Stimulated activated CD4-positive, alpha-beta T cell treated with anti-CD3 and anti-CD28 coated beads, Interleukin-15, amount 100 ng/mL, for 1 hour (primary cell): Measurements from ENCODE around the gene MEF2B.
"Not testable (repeated sequence)": the region's sequence is repeated elsewhere in the genome, so short reads cannot be mapped to it uniquely, and the experiment has no call there.

Source experiments
- DNase-seq, 2 donors: peaks; one replicate each; pipeline ENCODE4 v3.0.0-alpha.2; 2020; ENCODE audit warnings: low read depth in 1 of 2, low spot score in 1 of 2

Gene MEF2B

DNA sequence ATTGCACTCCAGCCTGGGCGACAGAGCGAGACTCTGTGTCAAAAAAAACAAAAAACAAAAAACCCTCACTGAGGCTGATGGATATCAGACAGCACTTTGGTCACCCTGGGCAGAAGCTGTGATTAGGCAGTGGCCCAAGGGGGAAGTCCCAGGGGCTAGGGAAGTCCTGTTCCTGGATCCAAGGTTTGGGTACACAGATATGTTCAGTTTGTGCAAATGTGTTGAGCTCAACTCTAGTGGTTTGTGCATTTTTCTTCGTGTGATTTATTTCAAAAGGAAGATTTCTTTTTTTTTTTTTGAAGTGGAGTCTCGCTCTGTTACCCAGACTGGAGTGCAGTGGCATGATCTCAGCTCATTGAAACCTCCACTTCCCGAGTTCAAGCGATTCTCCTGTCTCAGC lies 12.3 kb downstream of the MEF2B start:
- DNase-seq, result no peak

DNA sequence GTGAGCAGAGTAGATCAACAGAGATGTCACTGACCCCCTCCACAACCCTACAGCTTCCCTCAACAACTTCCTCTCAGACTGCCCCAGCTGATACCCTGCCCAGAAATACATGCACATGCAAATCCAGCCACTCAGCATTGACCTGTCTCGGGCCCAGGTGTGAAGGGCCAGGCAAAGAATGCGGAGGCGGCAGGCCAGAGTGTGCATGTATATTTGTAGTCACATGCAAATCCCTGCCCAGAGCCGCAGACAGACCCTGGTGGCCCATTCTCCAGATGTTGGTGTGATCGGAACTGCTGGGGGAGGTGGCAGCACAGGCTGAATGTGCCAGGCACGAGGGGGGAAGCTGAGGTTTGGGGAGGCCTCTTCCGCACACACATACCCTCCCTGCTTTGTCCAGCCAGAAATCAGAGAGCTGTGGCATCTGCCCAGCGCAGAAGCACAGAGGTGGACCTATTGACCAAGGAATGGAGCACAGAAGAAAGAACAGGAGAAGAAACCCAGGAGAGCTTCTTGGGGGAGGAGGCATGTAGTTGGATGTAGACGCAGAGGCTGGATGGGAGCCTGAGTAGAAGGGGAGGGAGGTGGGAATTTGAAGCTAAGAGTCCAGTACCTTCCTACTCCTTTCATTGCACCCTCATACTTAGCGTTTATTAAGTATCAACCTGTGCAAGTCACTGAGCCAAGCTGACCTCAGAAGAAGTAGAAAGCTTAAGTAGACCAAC lies 14.4 kb downstream of the MEF2B start:
- no peak for DNase-seq

DNA sequence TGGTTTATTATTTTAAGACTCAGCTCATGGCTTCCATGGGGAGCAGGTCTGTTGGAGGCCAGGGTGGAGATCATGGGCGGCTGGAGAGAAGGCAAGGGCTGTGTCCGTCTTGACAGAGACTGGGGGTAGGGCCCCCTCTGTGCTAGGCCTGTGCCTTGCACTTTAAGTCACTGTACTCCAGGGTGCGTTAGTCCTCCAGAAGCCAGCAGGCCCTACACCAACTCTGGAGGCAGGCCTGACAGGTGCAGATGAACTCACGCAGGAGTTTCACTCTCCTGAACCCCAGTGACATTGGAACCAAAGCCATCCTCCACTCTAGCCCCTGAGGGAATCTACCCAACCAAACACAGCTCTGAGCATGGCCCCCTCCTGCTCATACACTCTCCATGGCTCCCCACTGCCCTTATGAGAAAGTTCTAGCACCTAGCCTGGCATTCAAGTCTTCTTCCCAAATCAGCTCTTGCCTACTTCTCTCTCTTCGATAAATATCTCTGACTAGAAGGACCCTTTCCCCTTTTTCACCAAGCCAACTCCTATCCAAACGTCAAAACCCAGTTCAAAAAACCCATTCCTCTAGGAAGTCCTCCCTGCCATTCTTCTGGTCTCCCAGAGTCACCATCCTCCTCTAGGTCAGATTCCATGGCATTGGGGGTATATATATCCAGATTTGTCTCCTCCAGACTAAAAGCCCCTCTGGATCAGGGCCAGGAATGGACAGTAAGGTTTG lies 15.1 kb downstream of the MEF2B start:
- DNase-seq, result no peak

DNA sequence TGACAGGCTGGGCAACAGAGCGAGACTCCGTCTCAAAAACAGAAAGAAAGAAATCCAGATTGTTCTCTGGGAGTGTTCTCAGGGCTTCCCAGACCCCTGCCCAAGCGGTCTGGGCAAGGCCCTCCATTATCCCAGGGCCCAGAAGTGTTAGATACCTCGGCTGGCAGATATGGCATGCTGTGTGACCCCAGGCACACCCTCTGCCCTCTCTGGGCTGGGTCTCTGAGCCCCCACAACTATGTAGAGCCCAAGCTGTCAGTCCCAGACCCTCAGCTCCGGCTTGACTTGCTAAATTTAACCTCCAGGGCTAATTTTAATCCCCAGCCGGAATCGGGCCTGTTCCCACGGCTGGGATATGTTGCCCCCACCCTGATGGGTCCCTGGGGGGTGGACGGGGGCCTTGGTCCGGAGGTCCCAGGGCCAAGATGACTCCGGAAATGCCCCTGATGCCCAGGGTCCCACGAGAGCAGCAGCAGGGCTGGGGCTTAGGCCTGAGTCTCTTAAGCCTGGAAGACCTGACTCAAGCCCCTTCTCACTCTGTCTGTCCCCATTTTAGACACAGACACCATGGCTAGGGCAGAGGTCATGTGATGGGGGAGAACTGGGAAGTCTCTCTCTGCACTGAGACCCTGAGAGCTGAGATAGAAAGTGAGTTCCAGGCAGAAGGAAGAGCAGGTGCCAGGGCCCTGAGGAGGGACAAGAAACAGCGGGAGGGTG lies 17.2 kb downstream of the MEF2B start:
- DNase-seq, result no peak

DNA sequence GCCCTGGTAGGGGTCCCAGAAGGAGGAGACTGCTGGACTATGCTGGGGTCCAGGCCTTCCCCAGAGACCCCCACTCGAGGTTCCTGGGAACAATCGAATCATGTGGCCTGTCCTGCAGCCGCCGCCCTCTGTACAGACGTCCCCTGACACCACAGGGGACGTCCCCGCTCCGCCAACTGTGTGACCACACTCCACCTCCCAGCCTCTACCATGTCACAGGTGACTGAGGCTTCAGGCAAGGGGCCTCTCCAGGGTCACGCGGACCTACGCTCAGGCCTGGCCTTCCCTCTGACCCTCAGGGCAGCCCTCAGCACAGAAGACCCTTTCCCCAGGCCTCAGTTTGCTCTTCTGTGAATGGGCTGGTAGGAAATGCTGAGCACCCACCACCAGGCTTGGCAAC lies 18.6 kb downstream of the MEF2B start:
- DNase-seq, result no peak

DNA sequence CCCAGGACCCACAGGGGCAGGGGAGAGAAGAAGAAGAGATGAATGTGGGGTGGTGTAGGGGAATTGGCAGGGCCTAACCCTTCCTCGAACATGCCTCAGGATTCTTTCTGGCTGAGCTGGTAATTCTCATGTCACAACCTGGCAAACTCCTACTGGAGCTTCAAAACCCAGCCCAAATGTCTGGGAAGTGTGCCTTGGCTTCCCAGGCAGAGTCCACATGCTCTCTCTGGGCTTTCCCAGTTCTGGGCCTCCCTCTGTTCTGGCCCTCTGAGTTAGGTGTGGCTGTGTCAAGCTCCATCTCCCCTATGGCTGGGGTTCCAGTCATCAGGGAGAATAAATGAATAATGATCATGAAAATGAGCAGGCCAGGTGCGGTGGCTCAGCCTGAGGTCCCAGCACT lies 20.6 kb downstream of the MEF2B start:
- no peak for DNase-seq

DNA sequence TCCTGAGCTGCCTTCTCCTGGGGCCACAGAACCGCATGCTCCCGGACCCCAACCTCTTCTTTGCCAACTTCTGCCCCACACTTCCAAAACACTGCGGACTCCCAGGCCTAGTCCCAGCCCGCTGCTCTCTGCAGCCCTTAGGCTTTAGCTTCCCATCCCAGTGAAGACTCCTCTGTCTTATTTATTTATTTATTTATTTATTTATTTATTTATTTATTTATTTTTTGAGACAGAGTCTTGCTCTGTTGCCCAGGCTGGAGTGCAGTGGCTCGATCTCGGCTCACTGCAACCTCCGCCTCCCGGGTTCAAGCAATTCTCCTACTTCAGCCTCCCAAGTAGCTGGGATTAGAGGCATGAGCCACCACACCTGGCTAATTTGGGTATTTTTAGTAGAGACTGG lies 21.6 kb downstream of the MEF2B start:
- not testable (repeated sequence) for DNase-seq

DNA sequence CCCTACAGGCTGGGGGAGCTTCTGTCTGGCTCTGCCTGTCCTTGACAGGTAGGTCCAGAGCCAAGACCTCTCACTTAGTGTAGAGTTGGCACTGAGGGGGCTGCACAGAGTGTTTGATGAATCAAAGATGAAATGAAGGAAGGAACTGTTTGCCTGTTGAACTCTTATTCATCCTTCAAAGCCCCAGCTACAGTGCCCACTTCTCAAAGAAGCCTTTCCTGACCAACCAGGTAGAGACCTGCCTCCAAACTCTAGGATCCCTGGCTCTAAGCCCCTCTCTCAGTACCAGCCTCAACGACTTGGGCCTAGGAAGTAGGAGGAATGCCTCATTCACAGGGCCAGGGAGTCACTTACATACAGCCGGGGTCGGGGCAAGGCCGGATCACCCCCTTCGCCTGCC lies 22.7 kb downstream of the MEF2B start:
- no peak for DNase-seq

DNA sequence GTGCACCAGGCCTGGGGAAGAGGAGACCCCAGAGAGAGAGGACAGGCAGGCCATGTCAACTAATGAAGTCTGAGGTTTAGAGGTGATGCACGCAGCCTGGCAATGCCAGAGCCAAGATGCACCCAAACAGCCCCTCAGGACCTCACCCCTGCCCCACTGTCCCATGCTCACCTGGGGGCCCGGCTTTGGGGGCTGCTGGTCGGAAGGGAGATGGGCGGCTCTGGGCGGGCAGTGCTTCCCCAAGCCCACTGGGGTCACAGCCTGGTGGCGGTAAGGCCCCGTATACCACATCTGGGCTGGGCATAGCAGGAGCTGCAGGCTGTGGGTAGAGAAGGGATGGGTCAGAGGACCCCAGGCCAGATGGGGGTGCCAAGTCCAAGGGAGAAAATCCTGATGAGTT lies 23.2 kb downstream of the MEF2B start:
- no peak for DNase-seq

DNA sequence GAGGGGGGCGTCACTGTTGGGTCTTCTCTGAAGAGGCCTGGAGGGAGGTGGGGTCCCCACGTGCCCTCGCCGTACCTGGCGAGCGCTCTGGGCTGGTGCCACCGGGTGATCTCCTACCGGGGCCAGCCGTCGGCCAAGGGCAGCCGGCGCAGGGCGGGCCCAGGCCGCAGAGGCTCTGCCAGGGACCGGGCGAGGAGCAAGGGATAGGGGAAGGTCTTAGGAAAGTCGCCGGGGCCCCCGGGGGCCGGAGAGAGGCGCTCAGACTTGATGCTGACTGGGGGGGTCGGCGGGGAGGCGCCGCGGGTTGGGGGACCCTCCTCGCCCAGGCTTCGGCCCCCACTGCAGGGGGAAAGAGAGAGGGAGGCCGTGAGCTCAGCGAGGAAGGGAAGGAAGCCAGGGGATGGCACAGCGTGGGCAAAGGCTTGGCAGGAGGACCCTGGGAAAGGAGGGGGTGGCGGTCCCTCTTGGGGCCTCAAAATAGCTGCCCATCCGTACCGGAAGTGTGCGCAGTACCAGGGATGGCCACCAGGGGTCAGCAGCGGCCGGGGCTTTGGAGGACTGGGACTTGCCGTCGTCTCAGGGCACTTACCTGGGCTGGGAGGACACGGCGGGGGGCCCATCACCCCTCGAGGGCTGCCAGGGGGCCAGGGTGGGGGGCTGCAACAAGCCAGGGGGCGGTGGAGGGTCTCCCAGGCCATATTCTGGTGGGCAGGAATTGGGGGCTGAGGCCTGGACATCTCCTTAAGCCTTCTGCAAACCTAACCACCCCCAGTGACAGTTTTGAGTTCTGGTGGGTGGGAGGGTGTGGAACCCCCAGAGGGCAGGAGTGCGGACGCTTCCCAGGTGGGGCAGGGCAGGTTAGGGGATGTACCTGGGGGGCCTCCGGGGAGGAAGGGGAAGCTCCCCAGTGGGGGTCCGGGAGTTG lies 24.1 kb downstream of the MEF2B start:
- peak; percentile 76 to 86 for DNase-seq

DNA sequence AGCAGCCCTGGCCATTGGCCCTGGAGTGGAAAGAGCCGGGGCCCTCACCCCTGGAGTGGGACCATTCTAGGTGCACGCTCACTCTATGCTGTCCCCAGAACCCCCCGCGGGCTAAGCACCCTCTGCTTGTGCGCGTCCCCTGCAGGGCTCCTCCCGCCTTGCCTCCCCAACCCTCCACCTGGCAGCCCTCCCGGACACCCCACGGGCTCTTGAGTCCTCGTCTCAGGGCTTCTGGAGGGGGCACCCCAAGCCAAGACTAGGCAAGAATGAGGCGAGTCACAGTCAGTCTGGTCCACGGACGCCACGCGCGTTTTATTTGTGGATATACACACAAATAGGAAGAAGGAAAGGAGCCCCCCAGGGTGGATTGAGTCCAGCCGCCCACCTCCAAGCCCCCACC lies 24.8 kb downstream of the MEF2B start:
- no peak for DNase-seq

DNA sequence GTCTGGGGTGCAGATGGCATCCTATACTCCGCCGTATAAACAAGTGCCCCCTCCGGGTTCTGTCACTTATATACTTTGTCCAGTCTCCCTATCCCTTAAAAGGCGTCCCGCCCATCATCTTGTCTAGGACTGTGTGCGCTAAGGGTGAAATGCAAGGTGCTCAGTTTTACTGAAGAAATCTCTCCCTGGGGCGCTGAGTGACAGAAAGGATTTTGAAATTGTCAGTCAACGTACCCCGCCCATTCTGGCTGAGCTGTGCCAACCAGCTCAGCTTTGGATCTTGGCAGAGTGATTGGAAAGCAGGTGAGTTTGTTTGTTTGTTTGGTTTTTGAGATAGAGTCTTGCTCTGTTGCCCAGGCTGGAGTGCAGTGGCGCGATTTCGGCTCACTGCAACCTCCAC lies 27.7 kb downstream of the MEF2B start:
- DNase-seq, result no peak

DNA sequence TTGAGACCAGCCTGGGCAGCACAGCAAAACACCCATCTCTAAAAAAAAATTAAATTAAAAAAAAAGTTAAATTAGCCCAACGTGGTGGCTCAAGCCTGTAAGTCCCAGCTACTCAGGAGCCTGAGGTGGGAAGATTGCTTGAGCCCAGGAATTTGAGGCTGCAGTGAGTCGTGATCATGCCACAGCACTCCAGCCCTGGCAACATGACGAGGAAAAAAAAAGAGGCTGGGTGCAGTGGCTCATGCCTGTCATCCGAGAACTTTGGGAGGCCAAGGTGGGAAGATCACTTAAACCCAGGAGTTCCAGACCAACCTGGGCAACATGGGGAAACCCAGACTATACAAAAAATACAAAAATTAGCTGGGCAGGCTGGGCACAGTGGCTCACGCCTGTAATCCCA lies 29.6 kb downstream of the MEF2B start:
- no peak for DNase-seq

DNA sequence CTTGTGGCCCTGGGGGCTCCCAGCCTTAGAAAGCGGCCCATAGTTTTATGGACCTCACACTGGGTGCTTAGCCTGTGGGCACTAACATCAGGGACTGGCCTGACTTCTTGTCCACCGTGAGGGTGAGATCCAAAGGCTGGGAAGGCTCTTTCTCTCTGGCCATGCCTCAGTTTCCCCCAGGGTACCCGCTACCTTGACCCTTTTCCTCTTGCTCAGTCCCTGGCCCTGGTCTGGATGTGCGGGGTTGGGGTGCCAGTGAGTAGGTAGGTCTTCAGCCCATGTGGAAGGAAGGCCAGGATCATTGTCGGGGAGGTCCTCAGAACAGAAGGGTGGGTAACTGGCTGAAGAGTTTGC lies 30.2 kb downstream of the MEF2B start:
- no peak for DNase-seq

DNA sequence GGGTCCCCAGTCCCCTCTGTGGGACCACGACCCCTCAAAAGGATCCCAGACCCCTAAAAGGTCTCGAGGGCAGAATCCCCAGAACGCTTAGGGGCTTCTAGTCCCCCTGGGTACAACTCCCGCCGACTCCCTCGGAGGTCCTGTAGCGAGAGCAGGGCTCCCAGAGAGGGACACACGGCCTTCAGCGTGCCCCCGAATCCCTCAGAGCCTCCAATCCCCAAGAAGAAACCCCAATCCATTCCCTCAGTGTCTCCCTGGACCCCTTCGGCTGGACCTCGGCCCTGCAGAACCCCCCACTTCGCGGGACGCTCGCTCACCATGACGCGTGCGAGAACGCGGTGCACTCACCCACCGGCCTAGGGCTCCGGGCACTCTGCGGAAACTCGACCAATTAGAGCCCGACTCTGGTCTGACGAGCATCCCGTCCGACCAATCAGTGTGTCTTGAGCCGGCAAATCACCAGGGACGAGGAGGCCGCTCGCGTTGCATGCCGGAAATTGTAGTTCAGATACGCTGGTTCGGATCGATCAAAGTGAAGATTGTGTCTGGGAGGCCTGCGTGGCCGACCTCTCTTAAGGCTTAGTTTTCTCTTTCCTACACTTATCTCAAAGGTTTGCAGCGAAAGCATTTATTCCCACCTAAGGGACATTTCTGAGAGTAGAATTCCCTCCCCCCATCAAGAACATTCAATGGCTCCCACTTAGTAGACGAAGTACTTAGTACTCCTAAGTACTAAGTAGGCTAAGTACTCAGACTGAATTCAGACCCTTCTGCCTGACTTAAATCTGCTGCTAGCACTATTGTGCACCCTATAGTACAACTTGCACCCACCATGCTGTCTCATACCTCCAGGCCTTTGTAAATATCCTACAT lies 31.7 kb downstream of the MEF2B start, which contains the start of gene TMEM161A:
Gene TMEM161A, minus strand, starts transcription at position 370 of the 873 bp plus-strand sequence. Its CDS starts 50 bp downstream, at position 320.
- DNase-seq, result peak; percentile 87 to 92

DNA sequence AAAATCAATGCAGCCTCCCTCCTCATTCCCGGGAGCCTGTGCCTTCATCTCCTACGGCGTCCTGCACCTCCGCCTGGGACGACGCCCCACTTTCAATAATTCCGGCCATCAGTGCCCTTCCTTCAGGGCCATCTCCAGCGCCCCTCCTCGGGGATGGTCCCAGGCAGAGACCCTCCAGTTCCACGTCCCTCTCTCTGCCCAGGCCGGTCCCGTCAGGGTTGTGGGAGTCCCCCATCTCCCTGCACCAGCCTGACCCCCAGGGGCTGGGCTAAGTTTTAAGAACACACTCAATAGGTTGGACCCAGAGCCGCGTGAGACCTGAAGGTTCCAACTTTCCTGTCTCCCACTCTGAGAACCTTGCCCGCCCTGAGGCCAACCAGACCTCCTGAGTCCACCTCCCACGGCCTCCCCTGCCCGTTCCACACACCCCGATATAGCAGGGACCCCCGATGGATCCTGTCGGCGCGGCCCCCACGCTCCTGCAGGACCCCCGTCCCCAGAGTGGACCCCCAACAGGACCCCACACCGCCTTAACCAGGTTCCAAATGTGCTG lies 32.4 kb downstream of the MEF2B start:
- DNase-seq, result no peak

DNA sequence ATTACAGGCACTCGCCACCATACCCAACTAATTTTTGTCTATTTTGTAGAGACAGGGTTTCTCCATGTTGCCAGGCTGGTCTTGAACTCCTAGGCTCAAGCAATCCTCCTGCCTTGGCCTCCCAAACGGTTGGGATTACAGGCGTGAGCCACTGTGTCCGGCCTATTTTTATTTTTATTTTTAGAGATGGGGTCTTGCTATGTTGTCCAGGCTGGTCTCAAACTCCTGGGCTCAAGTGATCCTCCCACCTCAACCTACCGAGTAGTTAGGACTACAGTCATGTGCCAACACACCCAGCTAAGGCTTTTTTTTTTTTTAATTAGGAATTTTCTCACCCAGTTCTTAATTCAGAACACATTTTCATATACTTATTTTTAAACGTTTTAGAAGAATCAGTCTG lies 34.4 kb downstream of the MEF2B start:
- not testable (repeated sequence) for DNase-seq

DNA sequence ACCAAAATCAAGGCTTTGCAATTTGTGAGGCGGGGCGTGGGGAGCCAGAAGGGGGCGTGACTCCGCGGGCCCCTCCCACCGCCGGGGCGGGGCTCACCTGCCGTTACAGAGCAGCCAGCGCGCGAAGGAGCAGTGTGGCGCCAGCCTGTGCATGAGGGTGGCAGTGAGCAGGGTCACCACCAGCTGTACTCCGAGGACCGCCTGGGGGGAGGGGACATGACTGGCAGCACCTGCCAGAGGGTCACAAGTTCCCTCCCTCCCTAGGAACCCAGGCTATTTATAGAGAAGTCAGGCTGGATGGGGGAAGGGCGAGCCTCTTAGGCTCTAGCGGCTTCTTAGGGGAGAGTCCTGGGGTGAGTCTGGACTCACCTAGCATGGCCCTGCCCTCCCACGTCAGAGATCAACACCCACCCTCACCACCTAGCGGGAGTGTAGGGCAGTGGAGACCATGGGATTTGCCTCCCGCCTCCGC lies 35.3 kb downstream of the MEF2B start:
- peak in 1 of 2 donors; percentile 42 for DNase-seq

DNA sequence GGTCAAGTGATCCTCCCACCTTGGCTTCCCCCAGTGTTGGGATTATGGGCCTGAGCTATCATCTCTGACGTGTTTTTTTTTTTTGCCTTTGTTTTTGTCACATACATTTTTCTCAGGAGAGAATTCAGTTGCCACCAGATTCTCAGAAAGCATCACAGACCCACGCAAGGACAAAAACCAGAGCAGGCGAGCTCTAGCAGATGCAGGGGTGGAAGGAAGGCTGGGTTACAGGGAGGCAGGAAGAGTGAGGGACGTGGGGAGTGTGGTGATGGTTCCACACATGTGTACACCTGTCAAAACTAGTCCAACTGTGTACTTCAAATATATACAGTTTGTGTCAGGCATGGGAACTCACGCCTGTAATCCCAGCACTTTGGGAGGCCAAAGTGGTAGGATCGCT lies 36.1 kb downstream of the MEF2B start:
- DNase-seq, result no peak

DNA sequence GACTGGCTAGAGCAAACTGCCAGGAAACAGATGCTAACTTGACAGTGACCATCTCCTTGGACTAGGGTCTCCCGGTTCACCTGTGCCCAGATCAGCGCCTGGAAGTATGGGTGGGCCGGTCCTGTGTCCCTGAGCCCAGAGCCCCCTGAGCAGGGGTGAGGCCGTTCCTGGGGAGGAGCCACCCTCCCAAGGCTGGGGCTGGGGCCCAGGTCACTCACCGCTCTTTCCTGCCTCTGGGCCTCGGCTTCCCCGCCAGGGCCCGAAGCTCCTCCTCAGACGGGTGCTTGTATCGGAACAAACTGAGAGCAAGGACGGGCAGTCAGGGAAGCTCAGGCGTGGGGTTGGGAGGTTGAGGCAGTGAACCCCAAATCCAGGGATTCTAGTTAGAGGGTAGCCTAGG lies 37.2 kb downstream of the MEF2B start:
- no peak for DNase-seq
